Lower leg skin (tissue), 4 donors: ENCODE data around the gene TRMT6. TPM values are rescaled to one million over a fixed set of nuclear protein-coding genes. Genes with fewer than 3 reads are reported as not detected.

ENCODE experiments used
- DNase-seq, 2 donors: peaks; one replicate each; pipeline ENCODE4 v3.0.0-alpha.2; 2019; ENCODE audit warnings: low spot score in 2 of 2
- H3K4me3 ChIP-seq: fragments of 200-600 bp; sonication (generic); 2 replicates; pipeline ENCODE4 v1.5.1; 2017; ENCODE audit warnings: mild to moderate bottlenecking, low read depth; ENCODE audit not compliant: poor library complexity, severe bottlenecking
- POLR2A ChIP-seq, 2 donors: fragments of 450-650 bp; IDR thresholded peaks; one replicate each; pipeline ENCODE4 v1.6.1; 2016 to 2017; ENCODE audit warnings: antibody characterized with exemption in 2 of 2, mild to moderate bottlenecking in 1 of 2, moderate library complexity in 1 of 2
- WGBS, 2 donors: methylation state at CpG; one replicate each; pipeline ENCODE4 v1.1.5; 2018; 5-methylcytosine and 5-hydroxymethylcytosine counted together
- intact Hi-C: fragments of 100-400 bp; cut with DNase I; formaldehyde crosslinking; loops from one replicate; pipeline ENCODE4 v1.15.0; 2023; ENCODE audit warnings: low total_unique reads
- total RNA-seq, 4 donors: library from RNA; depleted of rRNA; stranded (reverse); fragments of >200 nt; gene quantifications; one replicate each; pipeline ENCODE4 v1.1.0, GENCODE V29; 2016
- TF ChIP-seq, protein P1 (sequence below), 3 donors: fragments of 450-650 bp; IDR thresholded peaks; one replicate each; pipeline ENCODE4 v1.5.1; 2016; ENCODE audit warnings: antibody characterized with exemption in 3 of 3, mild to moderate bottlenecking in 3 of 3, moderate library complexity in 2 of 3

TRMT6 gene
- total RNA-seq, 4 donors from 2014 or later: 10.2 to 16.1 (median 11.4) TPM

DNA sequence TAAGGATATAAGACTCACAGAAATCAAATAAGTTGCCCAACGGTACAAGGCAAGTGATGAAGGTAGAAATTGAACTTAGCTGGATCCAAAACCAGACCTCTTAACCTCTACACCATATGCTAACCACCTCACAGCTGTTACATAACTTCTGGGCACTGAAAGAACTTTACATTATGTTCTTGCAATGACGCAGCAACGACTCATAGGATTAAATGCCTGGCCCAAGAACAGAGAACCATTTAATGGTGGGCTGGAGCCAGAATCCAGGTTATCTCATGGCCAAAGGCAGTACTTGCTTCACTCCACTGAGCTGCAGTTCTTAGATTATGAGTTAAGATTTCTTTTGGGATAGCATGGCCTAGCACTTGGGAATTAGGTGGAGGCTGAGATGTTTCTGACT, 4.4 kb downstream of the TRMT6 start:
- intact Hi-C loops: no loop called here
- 49 to 63% methylated on average over 3 of the region's 3 CpGs for WGBS, 2 donors
- no peak overlapping the region for H3K4me3 ChIP-seq
- no peak for DNase-seq
- TF ChIP-seq POLR2A (IDR thresholded peaks at IDR 0.05): no peak
- TF ChIP-seq, protein P1, sequence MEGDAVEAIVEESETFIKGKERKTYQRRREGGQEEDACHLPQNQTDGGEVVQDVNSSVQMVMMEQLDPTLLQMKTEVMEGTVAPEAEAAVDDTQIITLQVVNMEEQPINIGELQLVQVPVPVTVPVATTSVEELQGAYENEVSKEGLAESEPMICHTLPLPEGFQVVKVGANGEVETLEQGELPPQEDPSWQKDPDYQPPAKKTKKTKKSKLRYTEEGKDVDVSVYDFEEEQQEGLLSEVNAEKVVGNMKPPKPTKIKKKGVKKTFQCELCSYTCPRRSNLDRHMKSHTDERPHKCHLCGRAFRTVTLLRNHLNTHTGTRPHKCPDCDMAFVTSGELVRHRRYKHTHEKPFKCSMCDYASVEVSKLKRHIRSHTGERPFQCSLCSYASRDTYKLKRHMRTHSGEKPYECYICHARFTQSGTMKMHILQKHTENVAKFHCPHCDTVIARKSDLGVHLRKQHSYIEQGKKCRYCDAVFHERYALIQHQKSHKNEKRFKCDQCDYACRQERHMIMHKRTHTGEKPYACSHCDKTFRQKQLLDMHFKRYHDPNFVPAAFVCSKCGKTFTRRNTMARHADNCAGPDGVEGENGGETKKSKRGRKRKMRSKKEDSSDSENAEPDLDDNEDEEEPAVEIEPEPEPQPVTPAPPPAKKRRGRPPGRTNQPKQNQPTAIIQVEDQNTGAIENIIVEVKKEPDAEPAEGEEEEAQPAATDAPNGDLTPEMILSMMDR (IDR thresholded peaks at IDR 0.05): no peak

DNA sequence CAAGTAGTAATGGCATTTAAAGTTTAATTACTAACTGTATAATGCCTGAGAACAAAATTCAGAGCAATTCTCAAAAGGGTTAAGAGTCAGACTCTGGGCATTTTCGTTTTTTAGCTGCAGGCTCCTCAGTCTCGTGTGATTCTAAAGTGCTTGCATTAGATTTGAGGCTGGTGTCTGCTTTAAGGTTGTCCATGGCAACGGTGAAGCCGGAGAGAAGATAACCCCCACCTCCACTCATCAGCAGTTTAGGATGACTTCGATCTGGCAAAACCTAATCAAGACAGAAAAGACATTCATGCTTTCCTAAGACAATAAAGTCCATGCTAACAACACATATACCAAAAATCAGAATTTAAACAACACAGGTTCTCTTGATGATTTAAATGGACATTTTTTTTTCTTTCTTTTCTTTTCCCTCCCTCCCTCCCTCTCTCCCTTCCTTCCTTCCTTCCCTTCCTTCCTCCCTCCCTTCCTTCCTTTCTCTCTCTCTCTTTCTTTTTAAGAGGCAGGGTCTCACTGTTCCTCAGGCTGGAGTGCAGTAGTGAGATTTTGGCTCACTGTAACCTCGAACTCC, 11.8 kb downstream of the TRMT6 start:
- TF ChIP-seq, protein P1 (IDR thresholded peaks at IDR 0.05): no peak
- TF ChIP-seq POLR2A (IDR thresholded peaks at IDR 0.05): no peak
- intact Hi-C loops: no loop called here

DNA sequence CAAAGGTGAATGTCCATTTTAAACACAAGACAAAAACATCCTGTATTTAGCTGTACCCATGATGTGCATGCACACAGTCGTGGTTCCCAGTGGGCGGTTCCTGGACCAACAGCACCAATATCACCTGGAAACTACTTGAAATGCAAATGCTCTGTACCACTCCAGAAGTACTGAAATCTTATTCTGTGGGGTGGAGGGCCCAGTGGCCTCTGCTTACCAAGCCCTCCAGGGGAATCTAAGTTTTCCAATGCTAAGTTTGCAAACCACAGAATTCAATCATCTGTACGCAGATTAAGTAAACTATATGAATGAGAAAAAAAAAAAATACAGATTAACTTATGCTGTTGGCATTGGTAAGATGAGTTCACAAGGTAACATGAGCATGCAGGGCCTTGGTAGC, 14.1 kb downstream of the TRMT6 start:
- no peak for DNase-seq
- WGBS, 2 donors: 77 to 86% methylated on average over 3 of the region's 3 CpGs
- no peak overlapping the region for H3K4me3 ChIP-seq
- TF ChIP-seq, protein P1 (IDR thresholded peaks at IDR 0.05): no peak
- TF ChIP-seq POLR2A (IDR thresholded peaks at IDR 0.05): no peak
- intact Hi-C loops: no loop called here

More for the DNA sequence above, 11.8 kb downstream of the TRMT6 start:
- DNase-seq: no peak
- H3K4me3 ChIP-seq: no peak overlapping the region
- 71 to 76% methylated on average over 6 of the region's 6 CpGs for WGBS, 2 donors

DNA sequence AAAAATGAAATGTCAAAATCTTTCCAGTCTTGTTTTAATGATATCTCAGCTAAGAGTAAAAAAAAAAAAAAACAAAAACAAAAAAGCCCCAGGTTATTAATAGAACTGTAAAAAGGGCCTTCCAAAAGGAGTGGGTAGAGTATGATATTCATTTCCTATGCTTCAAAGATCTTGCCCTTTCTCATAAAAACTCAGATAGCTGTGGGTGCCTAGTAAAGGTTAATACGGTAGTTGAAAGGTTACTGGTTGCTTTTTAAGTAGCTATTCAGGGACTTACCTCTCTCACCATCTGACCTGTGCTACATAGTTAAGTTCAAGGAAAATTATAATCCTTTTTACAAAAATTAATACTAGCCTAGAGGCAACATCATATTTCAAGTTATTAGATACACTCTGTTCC, 14.9 kb downstream of the TRMT6 start:
- no peak overlapping the region for H3K4me3 ChIP-seq
- no peak for TF ChIP-seq POLR2A (IDR thresholded peaks at IDR 0.05)
- TF ChIP-seq, protein P1 (IDR thresholded peaks at IDR 0.05): no peak
- intact Hi-C loops: no loop called here
- DNase-seq: no peak
- WGBS, 2 donors: 66 to 75% methylated on average over 1 of the region's 1 CpG

DNA sequence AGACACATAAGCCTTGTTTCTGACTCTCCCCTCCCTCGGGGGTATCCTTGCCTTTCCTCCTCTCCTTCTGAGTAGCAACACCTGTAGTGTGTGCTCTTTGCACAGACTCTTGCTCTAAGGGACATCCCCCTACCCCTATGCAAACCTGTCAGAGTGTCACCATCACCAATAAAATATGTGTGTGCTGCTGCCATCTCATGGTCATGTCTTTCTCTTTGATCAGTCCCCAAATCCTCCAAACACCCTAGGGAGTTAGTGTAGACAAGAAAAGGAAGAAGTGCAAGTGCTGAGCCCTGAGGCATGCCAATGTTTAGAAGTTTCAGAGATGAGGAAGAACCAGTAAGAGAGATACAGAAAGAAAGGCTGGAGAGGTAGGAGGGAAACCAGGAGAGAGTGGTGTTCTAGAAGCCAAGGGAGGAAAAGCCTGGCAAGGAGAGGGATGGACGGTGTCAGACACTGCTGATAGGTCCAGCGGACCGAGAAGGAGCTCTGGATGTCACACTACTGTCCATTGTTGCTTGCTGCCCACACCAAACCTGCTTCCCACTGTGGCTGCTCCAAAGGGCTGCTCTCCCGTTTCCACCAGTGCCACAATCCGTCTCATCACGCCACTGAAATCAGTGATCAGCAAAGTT, 16.4 kb downstream of the TRMT6 start:
- H3K4me3 ChIP-seq: no peak overlapping the region
- no peak for TF ChIP-seq POLR2A (IDR thresholded peaks at IDR 0.05)
- TF ChIP-seq, protein P1 (IDR thresholded peaks at IDR 0.05): no peak
- 78 to 80% methylated on average over 7 of the region's 7 CpGs for WGBS, 2 donors
- intact Hi-C loops: no loop called here
- DNase-seq: no peak

DNA sequence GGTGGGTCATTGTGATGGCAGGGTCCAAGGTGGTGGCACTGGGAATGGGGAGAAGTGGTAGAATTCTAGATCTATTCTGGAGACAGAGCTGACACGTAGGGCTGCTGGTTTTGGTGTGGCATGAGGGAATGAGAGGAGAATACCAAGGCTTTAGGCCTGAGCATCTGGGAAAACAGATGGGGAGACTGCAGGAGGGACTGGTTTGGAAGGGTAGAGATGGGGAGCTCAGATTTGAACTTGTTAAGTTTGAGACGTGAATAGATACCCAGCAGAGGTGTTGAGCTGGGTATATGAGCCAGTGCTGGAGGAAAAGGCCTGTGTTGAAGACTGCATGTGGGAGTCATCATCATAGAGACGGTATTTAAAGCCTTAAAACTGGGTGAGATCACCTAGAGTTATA, 17.5 kb downstream of the TRMT6 start:
- WGBS, 2 donors: 75 to 80% methylated on average over 3 of the region's 3 CpGs
- no peak for TF ChIP-seq POLR2A (IDR thresholded peaks at IDR 0.05)
- TF ChIP-seq, protein P1 (IDR thresholded peaks at IDR 0.05): no peak
- no peak overlapping the region for H3K4me3 ChIP-seq
- DNase-seq: no peak
- intact Hi-C loops: no loop called here
